Activated CD8-positive, alpha-beta memory T cell treated with anti-CD3 and anti-CD28 coated beads for 48 hours (primary cell): Measurements from ENCODE around the gene PTPRN2.

ENCODE experiments used
- DNase-seq, 3 experiments: peaks; one replicate each; pipeline ENCODE4 v3.0.0-alpha.2; 2020; ENCODE audit warnings: low read depth in 2 of 3, low spot score in 2 of 3

The PTPRN2 gene

GRCh38 chr7:157977306-157977705 is 610.3 kb downstream of the PTPRN2 start:
- DNase-seq = no peak

- no peak for DNase-seq
These were observed 611.2 kb downstream of the PTPRN2 start for GRCh38 chr7:157976406-157976805.

DNA sequence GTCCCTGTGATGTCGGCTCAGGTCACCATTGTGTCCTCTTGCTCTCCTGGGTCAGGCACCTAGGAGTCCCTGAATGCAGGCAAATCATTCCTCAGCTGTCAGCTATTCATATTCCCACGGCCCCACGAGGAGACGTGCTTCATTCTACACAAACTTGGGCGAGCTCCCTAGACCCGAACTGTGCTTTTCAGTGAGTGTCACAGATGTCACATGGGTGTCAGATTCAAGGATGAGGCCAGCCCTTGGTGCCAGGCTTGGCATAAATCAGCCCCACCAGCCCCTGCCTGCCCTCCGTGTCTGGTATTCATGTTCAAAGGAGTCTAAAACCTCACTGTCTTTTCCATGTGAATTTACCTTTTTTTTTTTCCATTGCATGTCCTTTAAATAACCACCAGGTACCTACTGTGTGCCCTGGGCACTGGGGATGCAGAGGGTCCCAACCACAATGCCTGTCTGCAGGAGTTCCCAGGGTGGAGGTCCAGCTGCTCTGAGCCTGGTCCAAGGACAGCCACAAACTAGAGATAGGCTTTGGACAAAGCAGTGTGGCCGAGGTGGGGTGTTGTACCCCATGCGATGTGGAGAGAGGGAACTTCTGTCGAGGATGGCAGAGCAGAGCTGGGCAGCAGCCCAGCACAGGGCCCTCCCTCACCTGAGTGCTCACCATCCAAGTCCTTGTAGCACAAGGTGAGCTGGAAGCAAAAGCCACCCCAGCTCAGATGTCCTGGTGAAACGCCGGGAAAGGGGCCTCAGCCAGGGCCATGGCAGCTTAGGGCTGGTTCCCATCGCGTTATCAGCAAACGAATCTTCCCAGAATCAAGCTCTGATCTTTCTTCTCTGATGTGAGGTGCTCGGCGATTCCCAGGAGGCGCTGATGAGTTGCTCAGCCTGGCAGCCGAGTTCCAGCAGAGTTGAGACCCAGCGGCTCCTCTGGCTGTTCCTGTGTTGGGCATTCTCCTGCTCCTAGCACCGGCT is 611.9 kb downstream of the PTPRN2 start:
- no peak for DNase-seq

DNA sequence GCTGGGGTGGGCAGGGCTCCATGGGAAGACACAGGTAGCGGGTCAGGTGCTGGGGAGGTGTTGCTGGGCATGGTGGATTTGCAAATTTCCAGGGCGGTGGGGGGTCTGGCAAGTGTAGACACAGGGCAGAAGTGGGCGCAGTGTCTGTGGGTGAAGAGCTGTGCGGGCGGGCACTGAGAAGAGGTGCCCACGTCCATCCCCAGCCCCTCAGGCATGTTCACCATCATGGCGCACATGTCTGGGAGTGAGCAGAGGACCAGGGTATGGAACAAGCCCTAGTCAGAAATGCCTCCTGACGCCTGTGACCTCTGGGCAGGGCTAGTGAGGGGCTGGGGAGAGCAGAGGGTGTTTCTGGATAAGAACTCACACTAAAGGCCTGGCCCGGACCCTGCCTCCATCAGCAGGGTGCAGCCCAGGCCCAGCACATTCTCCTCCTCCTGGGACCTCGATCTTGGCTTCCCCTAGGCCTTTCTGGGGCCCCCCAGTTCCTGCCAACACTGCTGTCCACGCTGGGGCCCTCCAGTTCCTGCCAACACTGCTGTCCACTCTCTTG is 612.9 kb downstream of the PTPRN2 start:
- DNase-seq = no peak

- DNase-seq = no peak
These were observed 613.5 kb downstream of the PTPRN2 start for GRCh38 chr7:157973971-157974677.

DNA sequence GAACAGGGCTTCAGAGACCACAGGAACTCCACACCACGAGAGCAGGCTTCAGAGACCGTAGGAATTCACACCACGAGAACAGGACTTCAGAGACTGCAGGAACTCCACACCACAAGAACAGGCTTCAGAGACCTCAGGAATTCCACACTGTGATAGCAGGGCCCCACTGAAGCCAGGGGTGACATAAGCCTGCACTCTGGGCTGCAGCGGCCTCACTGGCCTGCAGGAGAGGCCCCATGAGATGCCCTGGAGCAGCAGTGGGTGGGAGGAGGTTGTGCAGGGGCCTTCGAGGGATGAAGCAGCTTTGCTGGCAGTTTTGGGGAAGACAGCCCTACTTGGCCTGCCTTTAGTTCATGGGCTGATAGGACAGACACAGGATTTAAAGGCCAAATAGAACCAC is 614.7 kb downstream of the PTPRN2 start:
- no peak for DNase-seq

DNA sequence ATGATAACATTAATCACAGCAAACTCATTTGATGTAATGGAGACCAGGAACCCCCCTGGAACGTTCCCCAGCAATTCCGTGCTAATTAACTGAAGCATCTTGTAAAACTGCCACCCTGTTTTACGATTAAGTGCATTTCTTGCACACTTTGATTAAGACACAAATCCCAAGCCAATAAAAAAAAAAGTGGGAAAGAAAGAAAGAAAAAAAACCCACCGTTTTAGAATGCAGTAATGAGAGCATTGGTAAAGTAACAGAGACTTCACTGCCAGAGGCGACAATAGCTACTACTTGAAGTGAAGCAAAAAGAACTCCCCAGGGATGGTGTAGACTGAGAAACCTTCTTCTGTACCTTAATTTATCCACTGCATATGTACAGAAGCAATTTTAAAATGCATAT is 616.1 kb downstream of the PTPRN2 start:
- no peak for DNase-seq

- DNase-seq = no peak
These were observed 616.9 kb downstream of the PTPRN2 start for GRCh38 chr7:157970744-157971143.

GRCh38 chr7:157969995-157970394 is 617.6 kb downstream of the PTPRN2 start:
- no peak for DNase-seq

GRCh38 chr7:157966490-157966889 is 621.1 kb downstream of the PTPRN2 start:
- no peak for DNase-seq

- DNase-seq = no peak
These were observed 623.1 kb downstream of the PTPRN2 start for GRCh38 chr7:157964521-157964920.

- DNase-seq = no peak
These were observed 623.6 kb downstream of the PTPRN2 start for GRCh38 chr7:157964016-157964415.

GRCh38 chr7:157963526-157963925 is 624.1 kb downstream of the PTPRN2 start:
- DNase-seq = no peak

- DNase-seq = no peak
These were observed 624.9 kb downstream of the PTPRN2 start for GRCh38 chr7:157962458-157963306.

DNA sequence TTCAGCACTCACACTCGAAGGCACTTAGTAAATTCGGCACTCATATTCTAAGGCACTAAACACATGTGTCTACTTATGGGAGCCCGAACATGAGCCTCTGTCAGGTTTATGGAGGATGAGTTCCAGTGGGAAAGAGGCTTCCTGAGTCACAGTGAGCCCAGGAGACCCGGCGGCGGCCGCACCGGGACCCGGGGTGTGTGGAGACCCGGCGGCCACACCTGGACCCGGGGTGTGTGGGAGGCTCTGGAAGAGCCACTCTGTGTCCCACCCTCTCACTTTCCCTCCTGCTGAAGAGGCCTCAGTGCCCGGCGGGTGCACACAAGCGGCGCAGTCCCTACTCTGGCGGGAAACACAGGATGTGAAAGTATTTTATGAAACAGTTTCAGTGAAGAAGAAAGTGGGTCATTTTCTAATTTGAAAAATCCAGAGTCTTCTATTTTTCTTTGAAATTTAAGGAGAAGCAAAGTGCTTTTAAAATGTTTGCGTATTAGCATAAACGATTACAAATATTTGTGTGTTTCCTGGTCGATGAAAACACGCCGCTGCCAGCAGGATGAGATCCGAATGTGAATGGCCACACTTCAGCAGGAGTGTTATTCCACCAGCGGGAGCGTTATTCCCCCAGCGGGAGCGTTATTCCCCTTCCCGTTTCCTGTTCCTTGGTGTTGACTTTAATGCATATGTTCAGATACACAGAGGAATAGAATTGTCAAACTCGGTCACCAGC is 625.7 kb downstream of the PTPRN2 start:
- DNase-seq = no peak

- no peak for DNase-seq
These were observed 632.1 kb downstream of the PTPRN2 start for GRCh38 chr7:157955348-157955999.

DNA sequence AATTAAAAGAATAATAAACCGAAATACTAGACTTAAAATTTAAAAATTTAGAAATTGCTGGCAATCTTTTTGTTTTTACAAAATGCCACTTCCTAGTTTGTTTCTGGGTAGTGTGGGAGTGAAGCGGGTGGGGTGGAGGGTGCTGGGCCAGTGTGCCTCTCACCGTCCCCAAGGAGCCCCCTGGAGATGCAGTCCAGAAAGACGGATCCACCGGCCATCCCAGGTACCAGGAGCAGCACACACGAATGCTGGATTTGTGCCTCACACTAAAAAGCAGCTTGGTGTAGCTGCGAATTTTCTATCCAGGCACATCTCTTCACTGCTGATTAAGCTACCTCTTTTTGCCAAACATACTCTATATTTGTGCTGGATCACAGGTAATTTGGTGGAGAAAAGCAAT is 632.7 kb downstream of the PTPRN2 start:
- no peak for DNase-seq

DNA sequence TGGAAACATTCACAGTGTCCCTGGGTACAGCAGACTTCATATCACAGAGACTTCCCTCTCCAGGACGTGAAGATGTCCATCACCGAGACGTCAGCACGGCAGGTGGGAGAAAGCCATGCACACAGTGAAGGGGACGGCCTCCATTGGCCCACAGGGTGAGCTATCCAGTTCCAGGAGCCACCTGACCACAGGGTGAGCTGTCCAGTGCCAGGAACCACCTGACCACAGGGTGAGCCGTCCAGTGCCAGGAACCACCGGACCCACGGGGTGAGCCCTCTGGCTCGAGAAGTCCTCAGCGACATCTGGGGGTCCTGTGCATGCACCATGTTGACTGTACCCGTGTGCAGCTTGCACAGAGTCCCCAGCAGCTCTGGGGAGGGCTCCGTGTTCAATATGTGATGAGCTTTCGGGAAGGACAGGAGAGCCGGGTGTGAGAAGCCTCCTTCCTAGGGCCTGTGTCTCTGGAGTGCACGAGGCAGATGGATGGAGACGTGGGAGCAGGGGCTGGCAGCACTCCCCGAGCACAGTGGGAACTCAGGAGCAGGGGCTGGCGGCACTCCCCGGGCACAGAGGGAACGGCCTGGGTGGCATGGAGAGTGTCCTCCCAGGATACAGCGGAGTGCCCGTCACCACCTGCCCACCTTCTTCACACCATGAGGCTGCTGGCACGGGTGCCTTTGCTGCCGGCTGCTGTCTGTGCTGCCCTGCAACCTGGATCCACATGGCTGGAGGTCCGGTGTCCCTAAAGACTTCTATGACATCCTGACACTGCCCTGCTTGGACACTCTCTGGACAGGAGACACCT is 634.6 kb downstream of the PTPRN2 start:
- no peak for DNase-seq

GRCh38 chr7:157952050-157952667 is 635.5 kb downstream of the PTPRN2 start:
- DNase-seq = no peak
